Measurements from ENCODE around the gene TMEM54.
A peak's percentile ranks its signal among the peaks of the same experiment; 100 is the strongest.

Gene TMEM54

DNA sequence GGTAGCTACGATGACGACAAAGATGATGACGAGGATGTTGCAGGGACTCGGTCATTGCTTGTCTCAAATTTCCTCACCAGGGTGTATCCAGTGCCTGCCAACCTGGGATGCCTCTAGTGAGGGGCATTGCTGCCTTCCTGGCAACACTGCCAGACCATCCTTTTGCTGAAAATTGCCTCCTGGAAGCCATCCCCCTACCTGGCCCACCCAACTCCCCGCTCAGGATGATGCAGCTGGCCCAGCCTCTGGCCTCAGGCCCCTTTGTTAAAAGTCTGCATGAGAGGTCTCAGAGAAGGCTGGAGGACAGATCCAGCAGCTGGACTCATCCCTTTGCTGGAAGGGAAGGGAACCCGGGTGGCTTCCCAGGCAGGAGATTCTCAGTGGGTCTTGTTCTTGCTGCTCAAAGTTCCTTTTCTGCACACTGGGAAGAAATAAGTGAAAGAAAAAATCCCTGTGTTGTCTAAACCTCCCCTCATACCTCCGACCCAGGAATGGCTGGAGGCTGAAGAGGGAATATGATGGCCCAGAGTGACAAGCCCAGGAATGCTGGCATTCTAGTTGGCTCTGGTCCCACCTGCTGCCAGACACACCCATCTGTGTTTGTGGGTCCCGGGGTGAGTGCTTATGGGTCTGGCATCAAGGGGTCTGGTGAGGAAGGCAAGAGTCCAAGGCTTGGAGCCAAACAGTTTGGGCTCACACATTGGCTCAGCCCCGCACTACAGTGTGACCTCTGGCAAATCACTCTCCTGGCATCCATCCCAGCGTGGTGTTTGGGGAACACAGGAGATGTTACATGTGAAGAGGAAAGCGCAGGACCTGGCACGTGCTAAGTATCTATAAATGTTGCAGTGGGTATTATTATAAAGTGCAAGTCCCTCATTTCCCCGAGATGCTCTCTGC, 23.7 kb downstream of the TMEM54 start:
- DNase-seq, result peak in 1 of 2 experiments; percentile 66

GRCh38 chr1:32876341-32877210, 24.6 kb downstream of the TMEM54 start:
- no peak for DNase-seq

DNA sequence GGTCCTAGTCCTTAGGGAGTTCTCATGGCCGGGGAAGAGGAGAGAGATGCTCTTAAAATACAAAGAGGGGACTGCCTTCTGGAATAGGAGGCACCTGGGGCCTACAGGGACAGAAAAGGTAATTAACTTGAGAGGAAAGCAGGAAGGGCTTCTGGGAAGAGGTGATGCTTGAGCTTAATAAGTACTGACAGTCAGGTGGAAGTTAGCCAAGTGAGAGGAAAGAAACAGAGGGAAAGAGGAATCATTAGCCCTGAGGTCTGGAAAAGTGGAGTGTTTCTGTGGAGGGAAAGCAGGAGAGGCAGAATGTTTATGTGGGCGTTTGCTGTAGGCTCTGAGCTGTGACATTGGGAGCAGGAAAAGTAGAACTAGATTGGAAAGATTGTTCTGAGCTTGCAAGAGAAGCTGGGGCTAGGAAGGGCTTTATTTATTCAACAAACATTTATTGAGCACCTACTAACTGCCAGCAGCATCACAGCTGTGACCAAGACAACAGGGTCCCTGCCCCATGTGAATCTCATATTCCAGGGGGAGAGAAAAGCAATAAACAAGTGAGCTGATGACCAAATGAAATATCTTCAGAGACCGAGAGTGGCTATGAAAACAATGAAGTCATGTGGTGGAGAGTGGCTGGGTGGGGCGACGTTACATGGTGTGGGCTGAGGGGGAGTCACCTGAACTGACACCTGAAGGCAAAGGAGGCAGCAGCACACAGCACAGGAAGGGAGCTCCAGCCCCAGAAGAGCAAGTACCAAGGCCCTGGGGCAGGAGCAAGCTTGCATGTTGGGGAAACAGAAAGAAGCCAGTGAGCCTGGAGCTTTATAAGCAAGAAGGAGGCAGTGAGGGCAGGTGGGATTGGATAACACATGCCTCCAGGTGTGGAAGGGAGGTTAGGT, 26.1 kb downstream of the TMEM54 start:
- DNase-seq, result no peak

- no peak for DNase-seq
Observed at GRCh38 chr1:32873484-32873883, 27.7 kb downstream of the TMEM54 start.

- DNase-seq, result no peak
Observed at GRCh38 chr1:32872192-32872460, 29.1 kb downstream of the TMEM54 start.

GRCh38 chr1:32871364-32872191, 29.6 kb downstream of the TMEM54 start:
- no peak for DNase-seq

GRCh38 chr1:32870615-32871363, 30.4 kb downstream of the TMEM54 start, which contains the start of gene FNDC5:
TSS of gene FNDC5 (minus strand) at chr1:32870912.
- DNase-seq, result no peak

GRCh38 chr1:32869923-32870614, 31.1 kb downstream of the TMEM54 start:
- DNase-seq, result no peak

GRCh38 chr1:32868806-32869455, 32.3 kb downstream of the TMEM54 start:
- no peak for DNase-seq

GRCh38 chr1:32868085-32868484, 33.1 kb downstream of the TMEM54 start:
- no peak for DNase-seq

DNA sequence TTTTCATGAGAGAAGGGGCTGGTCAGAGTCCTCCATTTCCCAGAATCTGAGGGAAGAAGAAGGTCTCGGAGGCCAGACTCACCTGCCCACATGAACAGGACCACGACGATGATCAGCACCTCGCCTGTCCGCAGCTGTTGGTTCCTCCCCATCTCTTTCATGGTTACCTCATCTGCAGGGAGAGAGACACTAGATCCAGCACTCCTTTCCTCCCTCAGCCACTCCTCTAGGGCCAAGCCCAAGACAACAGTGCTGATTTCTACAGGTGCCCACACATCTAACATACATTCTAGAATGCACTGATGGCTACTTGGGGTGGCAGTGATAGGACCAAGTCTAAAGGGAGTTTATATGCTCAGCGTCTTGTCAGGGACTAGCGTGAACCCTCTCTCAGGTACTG, 33.5 kb downstream of the TMEM54 start:
- DNase-seq, result no peak

DNA sequence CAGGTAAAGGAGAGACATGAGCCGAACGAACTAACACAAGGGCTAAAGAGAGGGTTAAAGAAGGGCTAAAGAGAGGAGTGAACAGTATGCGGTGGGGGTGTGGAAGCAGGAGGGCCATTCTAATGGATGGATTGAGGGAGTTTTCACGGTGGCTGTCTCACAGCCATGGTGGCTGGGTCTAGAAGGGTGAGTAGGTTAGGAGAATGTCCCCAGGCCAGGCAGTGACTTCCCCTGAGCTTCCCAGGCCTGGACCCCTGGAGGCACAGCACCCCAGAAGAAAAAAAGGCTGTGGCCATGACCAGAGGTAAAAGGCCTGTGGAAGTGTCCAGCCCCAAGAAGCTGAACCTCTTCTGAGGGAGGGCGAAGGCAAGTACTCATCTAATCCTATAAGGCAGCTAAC, 34.0 kb downstream of the TMEM54 start:
- DNase-seq, result no peak

- no peak for DNase-seq
Observed at GRCh38 chr1:32865639-32866405, 35.4 kb downstream of the TMEM54 start.

GRCh38 chr1:32864375-32865019, 36.7 kb downstream of the TMEM54 start:
- DNase-seq, result no peak

- no peak for DNase-seq
Observed at GRCh38 chr1:32863881-32864245, 37.3 kb downstream of the TMEM54 start.

GRCh38 chr1:32863218-32863880, 37.8 kb downstream of the TMEM54 start:
- no peak for DNase-seq

- peak; percentile 65 to 77 for DNase-seq
Observed at GRCh38 chr1:32861904-32862695, 39.1 kb downstream of the TMEM54 start.

All from cerebellar nuclear complex (tissue), 1 donor.